Lower leg skin (tissue), 3 donors: ENCODE data around the gene FCRL4.

Experiments used
- POLR2A ChIP-seq, 2 donors: fragments of 450-650 bp; IDR thresholded peaks; one replicate each; pipeline ENCODE4 v1.6.1; 2016 to 2017; ENCODE audit warnings: antibody characterized with exemption in 2 of 2, mild to moderate bottlenecking in 1 of 2, moderate library complexity in 1 of 2
- TF ChIP-seq, protein P1 (sequence below), 3 donors: fragments of 450-650 bp; IDR thresholded peaks; one replicate each; pipeline ENCODE4 v1.5.1; 2016; ENCODE audit warnings: antibody characterized with exemption in 3 of 3, mild to moderate bottlenecking in 3 of 3, moderate library complexity in 2 of 3

DNA sequence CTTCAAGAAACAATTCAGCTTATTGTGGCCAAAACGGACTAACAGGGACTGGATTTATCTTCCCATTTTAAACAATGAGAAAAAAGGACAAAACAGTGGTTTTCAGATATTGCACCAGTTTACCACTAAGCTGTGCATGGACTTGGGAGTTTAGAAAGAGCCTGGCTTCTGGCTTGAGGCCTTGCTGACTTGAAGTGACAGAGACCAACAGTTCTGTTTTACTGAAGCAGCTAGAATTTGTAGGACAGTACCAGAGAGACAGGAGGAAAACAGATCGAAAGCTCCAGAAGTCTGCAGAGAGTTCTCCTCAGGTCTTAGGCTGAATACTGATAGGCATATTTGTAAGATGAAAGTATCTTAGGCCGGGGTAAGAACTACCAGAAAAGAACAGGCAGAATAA is 20.5 kb downstream of the FCRL4 start:
- TF ChIP-seq, protein P1, sequence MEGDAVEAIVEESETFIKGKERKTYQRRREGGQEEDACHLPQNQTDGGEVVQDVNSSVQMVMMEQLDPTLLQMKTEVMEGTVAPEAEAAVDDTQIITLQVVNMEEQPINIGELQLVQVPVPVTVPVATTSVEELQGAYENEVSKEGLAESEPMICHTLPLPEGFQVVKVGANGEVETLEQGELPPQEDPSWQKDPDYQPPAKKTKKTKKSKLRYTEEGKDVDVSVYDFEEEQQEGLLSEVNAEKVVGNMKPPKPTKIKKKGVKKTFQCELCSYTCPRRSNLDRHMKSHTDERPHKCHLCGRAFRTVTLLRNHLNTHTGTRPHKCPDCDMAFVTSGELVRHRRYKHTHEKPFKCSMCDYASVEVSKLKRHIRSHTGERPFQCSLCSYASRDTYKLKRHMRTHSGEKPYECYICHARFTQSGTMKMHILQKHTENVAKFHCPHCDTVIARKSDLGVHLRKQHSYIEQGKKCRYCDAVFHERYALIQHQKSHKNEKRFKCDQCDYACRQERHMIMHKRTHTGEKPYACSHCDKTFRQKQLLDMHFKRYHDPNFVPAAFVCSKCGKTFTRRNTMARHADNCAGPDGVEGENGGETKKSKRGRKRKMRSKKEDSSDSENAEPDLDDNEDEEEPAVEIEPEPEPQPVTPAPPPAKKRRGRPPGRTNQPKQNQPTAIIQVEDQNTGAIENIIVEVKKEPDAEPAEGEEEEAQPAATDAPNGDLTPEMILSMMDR (IDR thresholded peaks at IDR 0.05) = no peak
- no peak for TF ChIP-seq POLR2A (IDR thresholded peaks at IDR 0.05)
